ENCODE measurements around the gene COPS8.
A peak's percentile ranks its signal among the peaks of the same experiment; 100 is the strongest.

COPS8 gene

DNA sequence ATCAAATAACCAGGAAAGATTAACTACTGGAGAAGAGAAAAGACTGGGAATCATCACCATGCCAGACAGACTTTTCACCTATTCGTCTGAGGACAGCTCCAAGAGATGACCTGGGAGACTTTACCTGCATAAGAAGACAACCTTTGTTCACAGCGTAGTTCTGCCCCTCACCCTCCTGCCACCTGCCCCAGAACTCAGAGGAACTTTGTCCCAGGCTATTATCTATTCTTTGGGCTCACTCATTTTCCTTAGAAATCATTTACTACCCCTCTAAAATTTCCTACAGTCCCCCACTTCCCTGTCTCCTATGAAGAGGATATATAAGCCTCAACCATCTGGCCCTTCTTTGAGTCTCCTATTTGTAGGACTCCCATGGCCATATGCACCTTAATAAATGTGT, 19.3 kb upstream of the COPS8 start:
- no peak for DNase-seq

DNA sequence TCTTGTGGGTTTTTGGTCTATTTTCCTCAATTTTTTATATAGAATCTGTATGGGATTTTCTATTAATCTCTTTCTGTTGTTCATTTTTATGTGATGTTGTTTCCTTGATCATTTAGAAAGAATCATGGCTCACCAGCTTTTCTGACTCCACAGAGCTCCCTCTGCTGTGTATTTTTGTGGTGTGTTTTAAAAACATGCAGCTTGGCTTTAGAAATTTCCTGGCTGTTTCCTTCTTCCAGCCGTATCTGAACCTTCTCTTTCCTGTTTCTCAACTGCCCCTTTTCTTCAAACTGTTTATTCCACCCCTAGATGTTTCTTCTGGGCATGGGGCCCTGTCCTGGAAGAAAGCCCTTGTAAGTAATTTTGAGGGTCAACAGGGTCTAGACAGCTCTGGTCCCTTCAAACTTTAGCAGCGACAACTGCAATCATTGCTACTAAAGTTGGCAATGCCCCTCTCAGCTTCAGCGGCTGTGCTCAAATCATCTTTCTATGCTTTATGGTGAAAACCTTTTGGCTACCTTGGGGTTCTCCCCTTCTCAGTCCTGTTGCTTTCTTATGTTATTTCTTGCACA, 17.6 kb upstream of the COPS8 start:
- DNase-seq, result no peak

DNA sequence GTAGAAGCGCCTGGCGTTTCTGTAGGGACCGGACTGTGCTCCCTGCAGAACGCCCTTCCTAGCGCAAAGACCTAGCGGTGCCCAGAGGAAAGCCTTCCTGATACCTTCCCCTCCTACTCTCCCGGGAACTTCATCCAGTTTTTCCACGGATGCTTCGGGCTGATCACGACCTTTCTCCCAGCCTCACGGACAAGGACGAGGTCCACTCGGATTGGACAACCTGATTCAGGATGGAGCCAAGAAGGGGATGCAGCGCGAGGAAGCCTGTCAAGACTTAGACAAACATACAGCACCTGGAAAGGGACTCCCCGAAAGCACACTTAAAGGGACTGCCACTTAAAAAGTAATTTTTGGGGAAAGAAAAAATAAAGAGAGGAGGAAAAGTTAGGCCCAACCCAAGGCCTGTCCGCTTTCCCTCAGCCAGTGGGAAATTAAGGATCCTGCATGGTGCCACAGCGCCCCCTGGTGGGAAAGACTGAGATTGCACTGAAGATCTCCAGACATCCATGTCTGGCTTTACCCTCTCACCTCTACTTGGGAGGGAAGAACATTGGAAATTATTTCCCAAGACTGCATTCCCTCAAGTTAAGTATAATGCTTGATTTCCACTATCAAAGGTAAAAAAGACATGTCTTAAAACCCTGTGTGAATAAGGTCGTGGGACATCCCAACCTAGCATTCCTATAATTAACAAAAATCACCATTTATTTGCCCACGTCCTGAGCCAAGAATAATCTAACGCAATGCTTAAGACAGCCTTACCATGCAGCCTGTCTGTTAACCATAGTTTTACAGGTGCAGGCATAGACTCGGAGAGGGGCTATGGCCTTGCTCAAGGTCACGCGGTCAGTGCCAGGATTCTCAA, 13.4 kb upstream of the COPS8 start:
- peak; percentile 59 for DNase-seq

DNA sequence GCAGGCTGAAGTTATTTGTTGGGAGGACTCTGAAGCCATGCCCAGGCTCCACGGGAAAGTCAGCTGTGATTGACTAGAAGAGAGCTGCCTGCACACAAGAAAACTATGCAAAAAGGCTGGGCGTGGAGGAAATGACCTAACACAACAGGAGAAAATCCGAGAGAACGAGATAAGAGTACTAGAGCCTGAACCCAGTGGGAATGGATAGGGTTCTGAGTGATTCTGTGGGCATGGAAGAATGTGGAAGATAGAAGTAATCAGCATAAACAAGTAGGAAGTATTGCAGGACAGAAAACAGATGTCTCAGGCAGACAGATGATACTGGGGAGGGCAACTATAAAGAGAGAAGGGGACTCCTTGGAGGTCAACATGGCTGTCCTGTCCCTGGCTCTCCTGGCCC, 12.1 kb upstream of the COPS8 start:
- DNase-seq, result no peak

DNA sequence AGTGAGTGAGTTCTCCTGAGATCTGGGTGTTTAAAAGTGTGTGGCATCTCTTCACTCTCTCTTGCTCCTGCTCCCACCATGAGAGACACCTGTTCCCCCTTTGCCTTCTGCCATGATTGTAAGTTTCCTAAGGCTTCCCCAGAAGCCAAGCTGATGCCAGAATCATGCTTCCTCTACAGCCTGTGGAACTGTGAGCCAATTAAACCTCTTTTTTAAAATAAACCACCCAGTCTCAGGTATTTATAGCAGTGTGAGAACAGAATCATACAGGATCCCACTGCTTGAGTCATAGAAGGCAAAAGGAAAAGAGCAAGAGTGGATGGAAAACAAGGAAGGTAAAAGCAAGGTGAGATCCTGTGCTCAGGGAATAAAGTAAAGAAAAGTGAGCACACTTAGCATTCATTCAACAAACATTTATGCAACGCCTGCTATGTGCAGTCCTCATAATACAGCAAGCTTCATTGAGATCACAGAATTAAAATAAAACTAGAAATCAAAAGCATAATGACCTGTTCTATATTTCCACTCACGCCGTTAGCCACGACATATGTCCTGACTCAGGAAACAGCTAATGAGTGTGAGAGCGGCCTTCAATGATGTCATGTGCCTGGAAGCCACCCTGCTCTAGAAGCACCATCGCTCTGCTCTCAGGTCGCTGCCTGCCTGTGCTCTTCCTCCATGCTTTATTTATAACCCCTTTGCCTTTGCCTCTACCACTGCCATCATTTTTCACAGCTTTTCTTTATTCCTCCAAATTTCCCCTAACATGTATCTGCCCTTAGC, 11.3 kb upstream of the COPS8 start:
- DNase-seq, result no peak

DNA sequence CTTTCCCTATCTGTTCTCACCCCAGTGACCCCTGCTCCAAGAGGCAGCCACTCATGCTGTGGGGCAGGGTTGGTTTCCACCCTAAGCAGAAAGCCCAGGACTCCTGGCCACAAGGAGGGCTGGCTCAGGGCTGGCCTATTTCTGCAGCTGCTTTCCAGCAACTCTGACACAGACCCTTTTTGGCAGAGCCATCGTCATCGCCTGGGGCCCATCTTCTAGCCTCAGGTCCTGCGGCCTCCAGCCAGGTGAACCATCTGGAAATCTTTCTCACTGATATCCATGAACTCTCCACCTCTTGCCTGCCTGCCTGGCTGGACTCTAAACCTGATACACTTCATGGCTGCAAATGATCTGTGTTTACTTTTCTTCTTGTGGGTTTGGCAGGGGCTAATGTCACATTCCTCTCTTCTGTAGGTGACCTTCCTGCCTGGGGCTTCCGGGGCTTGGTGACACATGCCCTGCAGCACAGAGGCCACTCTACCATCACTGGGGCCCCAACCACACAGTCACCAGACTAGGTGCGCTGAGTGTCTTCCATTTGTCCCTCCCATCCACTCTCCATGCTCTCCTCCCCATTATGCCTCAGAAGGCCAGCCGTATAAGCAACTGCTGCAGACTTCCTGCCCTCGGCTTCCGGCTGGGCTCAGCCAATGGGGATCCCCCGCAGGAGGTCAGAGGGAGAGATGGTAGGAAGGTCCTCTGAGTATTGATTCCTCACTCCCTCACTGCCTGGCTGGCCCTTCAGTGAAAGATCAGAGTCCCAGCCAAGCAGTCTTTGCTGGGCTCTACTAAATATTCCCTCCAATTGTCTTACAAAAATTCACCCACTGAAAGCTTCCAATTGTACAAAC, 9.7 kb upstream of the COPS8 start:
- no peak for DNase-seq

DNA sequence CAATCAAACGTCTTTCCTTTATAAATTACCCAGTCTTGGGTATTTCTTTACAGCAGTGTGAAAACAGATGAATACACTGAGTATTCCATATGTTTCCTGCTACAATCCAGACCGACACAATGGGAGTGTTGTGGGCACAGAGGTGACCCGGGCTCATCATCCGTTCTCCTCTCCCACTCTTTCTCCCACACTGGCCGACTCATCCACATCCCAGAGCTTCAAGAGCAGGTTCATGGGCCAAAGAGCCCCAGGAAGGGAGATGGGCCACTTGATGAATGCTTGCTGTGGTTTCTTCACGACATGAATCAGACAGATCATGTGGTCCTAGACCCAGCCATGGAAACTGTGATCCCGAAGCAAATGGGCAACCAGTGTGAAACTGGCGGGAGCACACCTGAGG, 4.1 kb upstream of the COPS8 start:
- DNase-seq, result no peak

DNA sequence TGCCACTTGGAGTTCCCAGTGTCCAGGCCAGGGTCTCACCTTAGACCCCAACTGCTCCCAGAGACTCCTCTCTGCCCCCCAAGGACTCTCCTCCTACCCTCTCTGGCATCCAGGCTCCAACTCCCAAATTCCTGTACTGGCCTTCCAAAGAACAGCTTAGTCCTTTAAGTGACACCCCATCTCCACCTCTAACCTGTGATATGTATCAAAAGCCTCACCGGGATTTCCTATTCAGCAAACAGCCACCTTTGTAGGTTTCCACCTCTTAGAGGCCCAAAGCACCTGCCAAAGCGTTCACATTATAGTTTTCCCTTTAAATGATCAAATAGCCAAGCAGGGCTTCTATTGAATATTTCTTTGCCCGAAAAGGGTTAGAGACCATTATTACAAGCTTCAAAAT, 2.7 kb upstream of the COPS8 start:
- DNase-seq, result no peak

DNA sequence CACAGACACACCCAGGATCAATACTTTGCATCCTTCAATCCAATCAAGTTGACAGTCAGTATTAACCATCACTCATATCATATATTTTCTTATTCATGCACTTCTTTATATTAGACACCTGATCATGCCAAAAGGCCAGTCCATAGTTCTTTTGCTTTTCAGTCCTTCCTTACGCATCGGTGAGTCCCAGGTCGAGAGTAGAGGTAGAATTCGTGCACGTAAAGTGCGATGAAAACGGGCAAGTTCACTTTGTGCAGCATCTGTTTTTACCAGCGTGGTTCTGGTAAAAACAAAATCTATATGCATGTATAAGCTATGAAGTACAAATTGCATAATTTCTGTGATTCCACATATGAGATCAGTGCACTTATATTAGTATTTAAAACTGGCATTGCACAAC, 1.2 kb upstream of the COPS8 start:
- no peak for DNase-seq

DNA sequence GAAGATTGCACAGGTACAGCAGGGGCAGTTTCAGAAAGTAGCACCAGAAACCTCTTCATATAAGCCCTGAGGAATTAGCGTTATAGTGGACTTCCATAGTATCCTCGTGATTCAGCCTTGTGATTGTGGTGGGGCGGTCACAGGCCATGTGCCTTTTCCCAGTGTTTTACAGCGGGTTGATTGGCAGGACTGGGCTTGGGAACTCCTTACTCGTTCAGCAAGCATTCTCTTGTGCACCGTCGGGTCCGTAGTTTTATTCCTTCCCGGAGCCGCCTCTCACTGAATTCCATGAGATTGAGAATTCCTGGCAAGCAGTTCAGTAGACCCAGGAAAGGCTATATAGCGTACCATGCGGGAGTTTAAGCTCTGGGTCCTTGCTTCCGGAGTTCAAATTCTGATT, 5.2 kb downstream of the COPS8 start:
- no peak for DNase-seq

DNA sequence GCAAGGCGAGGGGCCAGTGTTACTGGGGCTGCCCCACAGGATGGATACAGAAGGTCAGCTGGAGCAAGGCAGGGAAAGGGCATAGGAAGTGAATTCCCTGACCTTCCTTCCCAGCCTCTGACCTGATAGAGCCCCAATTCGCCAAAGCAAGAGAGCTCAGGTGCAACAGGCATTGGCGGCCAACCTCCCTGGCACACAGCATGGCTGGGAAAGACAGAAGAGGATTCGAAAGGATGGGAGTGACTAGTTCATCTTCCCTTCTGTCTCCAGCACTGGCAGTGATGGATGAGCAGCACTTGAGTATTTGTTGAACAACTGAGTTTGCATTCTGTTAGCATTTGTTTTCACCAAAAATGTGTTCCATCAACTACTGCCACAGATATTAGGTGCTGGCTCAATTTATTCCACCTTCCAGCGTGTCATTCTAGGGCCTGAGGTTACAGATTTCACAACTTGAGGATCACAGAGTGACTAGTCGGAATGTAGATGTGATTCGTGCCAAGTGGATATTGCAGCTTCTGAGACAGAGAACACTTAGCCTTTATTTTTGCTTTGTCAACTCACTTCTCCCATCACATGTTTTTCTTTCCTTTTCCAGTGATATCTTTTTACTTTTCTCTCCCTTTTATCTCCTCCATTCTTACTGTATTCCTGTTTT, 6.2 kb downstream of the COPS8 start:
- no peak for DNase-seq

DNA sequence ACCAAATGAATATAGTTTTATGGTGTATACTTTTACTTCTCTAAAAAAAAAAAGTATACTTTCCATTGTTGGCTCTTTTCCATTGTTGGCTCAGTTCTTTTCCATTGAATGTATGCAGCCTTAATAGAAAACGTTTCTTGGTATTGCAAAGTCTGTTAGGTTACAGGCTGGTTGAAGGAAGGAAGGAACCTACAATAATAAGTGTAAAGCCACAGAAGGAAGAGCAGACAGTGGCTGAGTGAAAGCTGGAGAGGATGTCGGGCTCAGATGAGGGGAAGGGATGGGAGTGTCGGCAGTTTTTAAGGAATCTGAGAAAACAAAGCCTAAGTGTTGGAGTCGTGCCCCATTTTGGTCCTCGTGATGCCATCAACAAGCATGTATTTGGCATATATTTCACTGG, 6.8 kb downstream of the COPS8 start:
- no peak for DNase-seq

DNA sequence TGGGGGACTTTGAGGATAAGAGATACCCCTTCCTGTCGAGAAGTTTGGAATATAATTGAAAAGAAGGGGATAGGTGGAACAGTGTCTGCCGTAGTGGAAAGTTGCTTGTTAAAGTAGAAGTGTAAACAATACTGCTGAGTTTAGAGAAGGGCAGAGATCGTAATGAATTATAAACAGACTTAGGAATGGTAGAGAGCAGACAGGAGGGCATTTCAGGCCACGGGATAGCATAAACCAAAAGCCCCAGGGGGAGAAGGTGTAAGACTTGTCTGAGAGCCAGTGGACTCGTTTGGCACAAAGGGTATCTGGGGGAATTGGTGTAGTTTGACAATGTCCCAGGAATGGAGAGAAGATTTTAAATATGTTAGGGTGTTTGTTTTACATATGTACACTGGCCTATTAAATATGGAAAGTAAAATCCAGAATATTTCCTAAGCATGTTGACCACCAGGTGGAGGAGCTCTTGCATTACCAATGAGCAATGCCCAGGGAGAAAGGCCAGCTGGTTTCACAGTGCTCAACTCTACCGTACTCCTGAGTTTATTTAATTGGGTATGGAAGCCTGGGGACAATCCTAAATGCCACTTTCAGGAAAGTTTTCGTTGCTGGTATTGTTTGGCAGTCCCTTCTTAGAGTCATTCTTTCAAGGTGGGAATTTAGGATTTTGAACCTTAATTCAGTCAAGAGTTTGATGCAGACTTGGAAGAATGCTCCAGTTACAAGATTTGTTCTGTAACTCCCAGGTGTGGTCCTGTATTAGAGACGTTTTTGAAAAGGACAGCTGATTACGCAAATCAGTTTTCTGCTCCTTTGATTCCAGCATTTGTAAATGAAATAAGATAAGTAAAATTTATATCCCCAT, 7.5 kb downstream of the COPS8 start:
- no peak for DNase-seq

DNA sequence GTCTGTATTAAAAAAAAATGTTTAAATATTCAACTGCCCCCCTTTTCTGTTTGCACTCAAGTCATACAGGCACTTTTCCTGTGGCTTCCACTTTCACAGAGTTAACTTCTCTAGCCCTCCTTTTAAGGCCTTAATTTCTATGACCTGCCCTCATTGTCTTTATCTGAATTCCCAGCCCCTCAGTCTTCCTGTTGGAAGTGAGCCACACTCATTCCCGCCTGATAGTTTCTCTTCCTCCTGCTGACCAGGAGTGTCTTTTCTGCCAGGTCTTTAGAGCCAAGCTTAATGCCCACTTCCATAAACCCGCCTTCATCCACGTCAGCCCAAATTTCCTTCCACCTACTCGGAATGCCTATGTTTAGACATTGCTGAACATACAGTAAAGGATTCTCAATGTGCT, 10.5 kb downstream of the COPS8 start:
- DNase-seq, result no peak

DNA sequence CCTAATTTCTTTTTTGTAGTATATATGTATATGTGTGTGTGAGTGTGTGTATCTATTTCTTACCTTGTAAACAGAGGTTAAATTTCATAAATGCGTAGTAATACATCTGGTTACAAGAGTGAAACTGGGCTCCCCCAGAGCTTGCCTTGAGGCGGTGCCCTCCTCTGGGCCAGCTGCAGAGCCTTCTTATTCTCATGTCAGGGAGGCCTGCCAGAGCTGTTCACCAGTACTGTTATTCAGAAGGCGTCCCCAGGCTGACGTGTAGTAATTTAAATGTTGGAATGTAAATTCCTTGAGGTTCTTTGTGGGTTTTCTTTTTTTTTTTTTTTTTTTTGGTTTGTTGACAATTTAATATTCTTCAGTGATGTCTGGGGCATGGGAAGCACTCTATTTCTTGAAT, 11.2 kb downstream of the COPS8 start:
- no peak for DNase-seq

DNA sequence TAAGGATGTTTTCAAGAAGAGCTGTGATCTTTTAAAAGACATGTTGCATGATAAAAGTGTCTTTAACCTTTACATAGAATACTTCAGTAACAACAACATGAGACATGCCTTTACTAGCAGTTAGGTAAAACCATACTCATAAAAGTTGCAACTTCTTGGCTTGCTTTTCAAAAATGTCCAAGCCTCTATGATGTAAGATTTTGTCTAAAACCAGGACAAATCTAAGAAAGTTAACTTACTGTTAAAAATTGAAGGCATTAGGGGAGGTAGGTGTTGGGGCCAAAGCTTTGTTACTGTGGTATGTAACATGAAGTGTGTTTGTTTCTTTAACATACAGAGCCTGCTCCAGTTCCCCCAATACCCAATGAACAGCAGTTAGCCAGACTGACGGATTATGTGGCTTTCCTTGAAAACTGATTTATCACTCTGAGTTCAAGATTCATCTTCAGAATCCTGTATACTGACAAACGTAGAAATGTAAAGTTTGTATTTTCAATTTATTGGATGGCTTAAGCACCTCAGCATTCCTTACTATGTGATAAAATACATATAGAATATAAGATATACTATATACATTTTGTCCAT, 11.7 kb downstream of the COPS8 start:
- DNase-seq, result no peak

DNA sequence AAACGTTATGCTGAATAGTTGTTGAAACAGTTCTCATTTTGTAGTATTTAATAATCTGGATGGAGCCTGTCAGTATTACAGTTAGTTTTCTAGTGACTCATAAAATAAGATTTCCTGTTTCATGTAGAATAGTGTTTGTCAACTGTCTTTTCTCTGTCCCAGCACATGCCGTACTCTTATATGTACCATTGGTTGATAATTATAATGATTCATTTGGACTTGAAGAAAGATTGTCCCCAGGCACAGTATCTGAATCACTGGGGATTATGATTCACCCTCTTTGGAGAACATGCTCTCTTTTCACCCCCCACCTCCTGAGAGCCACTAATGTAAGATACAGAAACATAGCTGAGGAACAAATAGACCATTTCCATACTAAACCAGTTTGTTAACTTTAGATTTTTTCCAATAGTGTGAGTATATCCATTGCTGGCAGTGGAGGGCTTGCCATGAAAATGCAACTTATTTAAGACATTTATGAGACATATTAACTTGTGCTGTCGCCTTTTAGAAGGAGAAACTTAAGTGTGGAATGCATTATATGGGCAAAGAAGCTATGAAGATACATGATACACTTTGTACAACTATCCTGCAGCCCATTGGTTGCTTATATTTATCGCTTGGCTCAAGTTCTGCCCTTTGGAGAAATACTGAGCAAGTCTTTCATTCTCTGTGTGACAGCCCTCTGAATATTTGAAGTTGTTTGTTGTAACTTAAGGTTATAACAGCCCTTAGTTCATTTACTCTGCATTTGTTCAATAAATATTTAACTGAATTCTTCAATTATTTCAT, 12.4 kb downstream of the COPS8 start:
- DNase-seq, result no peak

DNA sequence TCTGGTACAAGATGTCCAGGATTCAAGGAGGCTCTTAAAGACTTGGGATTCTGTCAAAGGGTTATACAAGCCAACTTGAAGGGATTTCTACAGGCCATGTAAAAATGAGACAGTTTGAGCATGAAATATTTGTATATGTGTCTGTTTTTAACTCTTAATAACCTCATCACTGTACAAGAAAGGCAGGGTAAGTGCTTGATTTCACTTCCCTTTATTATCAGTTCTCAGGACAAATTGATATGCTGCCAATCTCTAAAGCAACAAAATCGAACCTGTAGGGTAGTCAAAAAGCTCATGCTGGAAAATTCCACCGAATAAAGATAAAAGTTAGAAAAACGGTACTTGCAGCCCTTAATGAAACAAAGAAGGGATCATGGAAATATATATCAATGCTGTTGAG, 14.1 kb downstream of the COPS8 start:
- DNase-seq, result no peak

DNA sequence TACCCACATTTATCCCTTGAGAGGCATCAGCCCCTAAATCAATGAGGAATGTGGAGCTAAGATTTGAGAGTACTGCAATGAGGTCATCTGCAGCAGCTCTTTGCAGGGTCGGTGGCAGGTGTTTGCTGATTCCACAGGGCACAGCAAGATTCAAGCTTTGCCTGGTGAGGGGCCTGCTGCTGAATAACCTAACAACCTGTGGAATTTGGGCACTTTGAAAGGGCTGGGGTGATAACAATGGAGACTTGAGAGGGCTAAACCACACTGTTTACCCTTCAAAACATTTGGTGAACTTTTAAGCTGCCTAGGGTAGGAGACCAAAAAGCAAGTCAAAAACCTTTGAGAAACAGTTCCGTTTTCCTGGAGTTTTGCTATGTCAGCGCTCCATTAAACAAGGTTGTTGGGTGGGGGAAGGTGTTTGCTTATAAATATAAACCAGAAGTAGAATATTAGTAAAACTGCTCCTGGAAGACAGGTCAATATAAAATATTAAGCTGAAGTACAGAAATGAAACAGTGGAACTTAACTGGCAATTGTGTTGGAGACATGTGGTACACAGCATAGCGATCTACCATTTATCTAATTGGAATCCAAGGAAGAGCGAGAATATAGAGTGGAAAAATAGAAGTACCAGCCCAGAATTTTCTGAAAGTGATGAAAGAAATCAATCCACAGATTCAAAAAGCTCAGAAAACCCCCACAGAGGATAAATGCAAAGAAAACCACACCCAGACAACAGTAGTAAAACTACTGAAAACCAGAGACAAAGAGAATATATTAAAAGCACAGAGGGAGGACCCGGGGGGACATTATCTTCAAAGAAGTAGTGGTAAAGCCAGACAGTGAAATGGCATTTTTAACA, 15.7 kb downstream of the COPS8 start:
- no peak for DNase-seq

All from activated CD4-positive, alpha-beta T cell treated with anti-CD3 and anti-CD28 coated beads for 1 hour (primary cell).